Neural cell (in vitro differentiated cells): ENCODE data around the gene SLCO2A1. TPM values are rescaled to one million over a fixed set of nuclear protein-coding genes. Genes with fewer than 3 reads are reported as not detected.

Source experiments
- H2AFZ ChIP-seq: fragments of 200-600, 300-800 bp; sonication (generic), shearing (Covaris generic); 2 replicates; pipeline ENCODE4 v1.6.0; 2014; ENCODE audit warnings: low read depth, mild to moderate bottlenecking, antibody characterized with exemption, low read length, moderate library complexity
- H3F3A ChIP-seq: fragments of 200-600 bp; shearing (Covaris generic); 2 replicates; pipeline ENCODE4 v1.6.1; 2016; ENCODE audit warnings: mild to moderate bottlenecking, moderate library complexity, mixed read lengths, antibody characterized with exemption, low read length; ENCODE audit not compliant: insufficient read depth, poor library complexity, severe bottlenecking
- H3K27ac ChIP-seq: fragments of 200-600, 300-800 bp; sonication (generic), shearing (Covaris generic); 2 replicates; pipeline ENCODE4 v1.5.1; 2014; ENCODE audit warnings: mild to moderate bottlenecking, low read length, moderate library complexity
- H3K27me3 ChIP-seq: fragments of 300-800, 200-600 bp; sonication (generic), shearing (Covaris generic); 2 replicates; pipeline ENCODE4 v1.6.0; 2014; ENCODE audit warnings: mild to moderate bottlenecking, low read depth, low read length, moderate library complexity; ENCODE audit not compliant: insufficient read depth
- H3K36me3 ChIP-seq: fragments of 300-800, 200-600 bp; sonication (generic), shearing (Covaris generic); 2 replicates; pipeline ENCODE4 v1.5.1; 2014; ENCODE audit warnings: mild to moderate bottlenecking, antibody characterized with exemption, low read length, moderate library complexity; ENCODE audit not compliant: insufficient read depth
- H3K4me2 ChIP-seq: fragments of 300-800, 200-600 bp; sonication (generic), shearing (Covaris generic); 2 replicates; pipeline ENCODE4 v1.6.0; 2014; ENCODE audit warnings: mild to moderate bottlenecking, low read length
- H3K4me3 ChIP-seq: fragments of 300-800, 200-600 bp; sonication (generic), shearing (Covaris generic); 2 replicates; pipeline ENCODE4 v1.5.1; 2014; ENCODE audit warnings: mild to moderate bottlenecking, low read length, moderate library complexity
- H3K79me2 ChIP-seq: fragments of 200-600 bp; shearing (Covaris generic); replicated peaks from 2 replicates; pipeline ENCODE4 v1.6.0; 2014; ENCODE audit warnings: mild to moderate bottlenecking, low read length, moderate library complexity; ENCODE audit not compliant: insufficient read depth
- H3K9ac ChIP-seq: fragments of 300-800, 200-600 bp; sonication (generic), shearing (Covaris generic); 2 replicates; pipeline ENCODE4 v1.6.1; 2016; ENCODE audit warnings: mild to moderate bottlenecking, low read length, mixed read lengths
- H3K9me2 ChIP-seq: fragments of 200-600 bp; shearing (Covaris generic); 2 replicates; pipeline ENCODE4 v1.6.1; 2016; ENCODE audit warnings: mild to moderate bottlenecking, low read length, mixed read lengths; ENCODE audit not compliant: insufficient read depth
- H3K9me3 ChIP-seq: fragments of 200-600, 300-800 bp; sonication (generic), shearing (Covaris generic); 2 replicates; pipeline ENCODE4 v1.6.1; 2016; ENCODE audit warnings: mild to moderate bottlenecking, mixed run types, low read length, moderate library complexity, mixed read lengths
- H4K20me1 ChIP-seq: fragments of 200-600 bp; shearing (Covaris generic); 2 replicates; pipeline ENCODE4 v1.6.1; 2016; ENCODE audit warnings: mild to moderate bottlenecking, mixed run types; ENCODE audit not compliant: insufficient read depth
- EP300 ChIP-seq: fragments of 450-650 bp; conservative IDR thresholded peaks from 2 replicates; pipeline ENCODE4 v1.6.1; 2014; ENCODE audit warnings: antibody characterized with exemption, mild to moderate bottlenecking, moderate library complexity; ENCODE audit not compliant: poor library complexity, severe bottlenecking
- EZH2 ChIP-seq: fragments of 200-600, 300-800 bp; shearing (Covaris generic), sonication (generic); IDR thresholded peaks from 2 replicates; pipeline ENCODE4 v1.6.1; 2014; ENCODE audit warnings: antibody characterized with exemption, low read length, borderline replicate concordance, mild to moderate bottlenecking; ENCODE audit not compliant: insufficient read depth, poor library complexity, severe bottlenecking
- MXI1 ChIP-seq: fragments of 450-650 bp; conservative IDR thresholded peaks from 2 replicates; pipeline ENCODE4 v1.6.1; 2014; ENCODE audit warnings: antibody characterized with exemption, mild to moderate bottlenecking; ENCODE audit not compliant: poor library complexity, severe bottlenecking
- POLR2AphosphoS5 ChIP-seq: IDR thresholded peaks from 2 replicates; pipeline ENCODE4 v1.6.1; 2012
- RAD21 ChIP-seq: fragments of 450-650 bp; conservative IDR thresholded peaks from 2 replicates; pipeline ENCODE4 v1.6.1; 2014; ENCODE audit warnings: antibody characterized with exemption, mild to moderate bottlenecking, moderate library complexity
- SMC3 ChIP-seq: fragments of 450-650 bp; conservative IDR thresholded peaks from 2 replicates; pipeline ENCODE4 v1.6.1; 2014; ENCODE audit warnings: antibody characterized with exemption, mild to moderate bottlenecking, moderate library complexity; ENCODE audit not compliant: poor library complexity
- TAF1 ChIP-seq: IDR thresholded peaks from 2 replicates; pipeline ENCODE4 v1.6.1; 2012; ENCODE audit warnings: low read depth
- polyA plus RNA-seq: library from polyadenylated mRNA; depleted of rRNA; stranded (reverse); fragments of >200 nt; gene quantifications from 2 replicates; pipeline ENCODE4 v1.2.3, GENCODE V29; 2014
- TF ChIP-seq, protein P1 (sequence below): IDR thresholded peaks from 2 replicates; pipeline ENCODE4 v1.6.1; 2012; ENCODE audit warnings: borderline replicate concordance
- TF ChIP-seq, protein P2 (sequence below): fragments of 450-650 bp; IDR thresholded peaks from 2 replicates; pipeline ENCODE4 v1.5.1; 2014; ENCODE audit warnings: antibody characterized with exemption, mild to moderate bottlenecking, moderate library complexity; ENCODE audit not compliant: poor library complexity, severe bottlenecking

SLCO2A1 gene
- polyA plus RNA-seq, 1 donor from 2014 or later: not detected

DNA sequence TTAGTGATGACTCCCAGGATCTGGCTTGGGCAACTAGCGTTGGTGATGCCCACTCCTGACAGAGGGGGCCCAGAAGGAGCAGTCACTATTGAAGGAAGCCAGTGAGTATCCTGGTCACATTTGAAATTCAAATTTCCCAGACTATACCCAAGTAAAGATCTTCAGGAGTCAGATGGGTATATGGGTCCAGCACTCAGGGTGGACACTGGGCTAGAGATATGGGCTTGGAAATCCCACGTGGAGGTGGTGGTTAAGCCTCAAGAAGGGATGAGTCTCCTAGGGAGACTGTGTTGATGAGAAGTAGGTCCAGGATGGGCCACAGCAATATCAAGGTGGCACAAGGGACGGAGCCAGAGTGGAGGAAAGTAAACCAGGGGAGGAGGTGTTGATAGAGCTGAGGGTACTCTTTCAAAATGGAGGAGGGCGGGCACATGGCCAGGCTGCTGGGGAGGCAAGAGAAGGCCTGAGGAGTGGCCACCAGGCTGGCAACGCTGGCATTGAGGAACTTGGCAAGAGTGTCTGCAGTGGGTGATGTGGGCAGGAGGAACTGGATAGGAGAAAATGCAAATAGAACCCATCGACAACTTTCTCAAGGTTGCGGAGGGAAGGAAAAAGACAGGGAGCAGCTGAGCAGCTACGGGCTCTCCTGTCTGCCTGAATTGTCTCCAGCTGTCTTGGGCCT lies 3.7 kb upstream of the SLCO2A1 start:
- H3K79me2 ChIP-seq: no peaks in the 10 kb centered on the region
- H3F3A ChIP-seq: no peaks in the 10 kb centered on the region
- H4K20me1 ChIP-seq: no peaks in the 10 kb centered on the region
- H3K27me3 ChIP-seq: peaks cover 22% of the 10 kb centered on the region
- H2AFZ ChIP-seq: no peak overlapping the region
- no peaks in the 10 kb centered on the region for H3K36me3 ChIP-seq
- no peaks in the 10 kb centered on the region for H3K9me2 ChIP-seq
- H3K27ac ChIP-seq: no peak overlapping the region
- H3K9me3 ChIP-seq: no peaks in the 10 kb centered on the region
- H3K4me2 ChIP-seq: no peak overlapping the region
- TF ChIP-seq, protein P1, sequence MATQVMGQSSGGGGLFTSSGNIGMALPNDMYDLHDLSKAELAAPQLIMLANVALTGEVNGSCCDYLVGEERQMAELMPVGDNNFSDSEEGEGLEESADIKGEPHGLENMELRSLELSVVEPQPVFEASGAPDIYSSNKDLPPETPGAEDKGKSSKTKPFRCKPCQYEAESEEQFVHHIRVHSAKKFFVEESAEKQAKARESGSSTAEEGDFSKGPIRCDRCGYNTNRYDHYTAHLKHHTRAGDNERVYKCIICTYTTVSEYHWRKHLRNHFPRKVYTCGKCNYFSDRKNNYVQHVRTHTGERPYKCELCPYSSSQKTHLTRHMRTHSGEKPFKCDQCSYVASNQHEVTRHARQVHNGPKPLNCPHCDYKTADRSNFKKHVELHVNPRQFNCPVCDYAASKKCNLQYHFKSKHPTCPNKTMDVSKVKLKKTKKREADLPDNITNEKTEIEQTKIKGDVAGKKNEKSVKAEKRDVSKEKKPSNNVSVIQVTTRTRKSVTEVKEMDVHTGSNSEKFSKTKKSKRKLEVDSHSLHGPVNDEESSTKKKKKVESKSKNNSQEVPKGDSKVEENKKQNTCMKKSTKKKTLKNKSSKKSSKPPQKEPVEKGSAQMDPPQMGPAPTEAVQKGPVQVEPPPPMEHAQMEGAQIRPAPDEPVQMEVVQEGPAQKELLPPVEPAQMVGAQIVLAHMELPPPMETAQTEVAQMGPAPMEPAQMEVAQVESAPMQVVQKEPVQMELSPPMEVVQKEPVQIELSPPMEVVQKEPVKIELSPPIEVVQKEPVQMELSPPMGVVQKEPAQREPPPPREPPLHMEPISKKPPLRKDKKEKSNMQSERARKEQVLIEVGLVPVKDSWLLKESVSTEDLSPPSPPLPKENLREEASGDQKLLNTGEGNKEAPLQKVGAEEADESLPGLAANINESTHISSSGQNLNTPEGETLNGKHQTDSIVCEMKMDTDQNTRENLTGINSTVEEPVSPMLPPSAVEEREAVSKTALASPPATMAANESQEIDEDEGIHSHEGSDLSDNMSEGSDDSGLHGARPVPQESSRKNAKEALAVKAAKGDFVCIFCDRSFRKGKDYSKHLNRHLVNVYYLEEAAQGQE: no peak
- TF ChIP-seq EP300: no peak
- no peak for TF ChIP-seq TAF1
- TF ChIP-seq POLR2AphosphoS5: no peak
- TF ChIP-seq, protein P2, sequence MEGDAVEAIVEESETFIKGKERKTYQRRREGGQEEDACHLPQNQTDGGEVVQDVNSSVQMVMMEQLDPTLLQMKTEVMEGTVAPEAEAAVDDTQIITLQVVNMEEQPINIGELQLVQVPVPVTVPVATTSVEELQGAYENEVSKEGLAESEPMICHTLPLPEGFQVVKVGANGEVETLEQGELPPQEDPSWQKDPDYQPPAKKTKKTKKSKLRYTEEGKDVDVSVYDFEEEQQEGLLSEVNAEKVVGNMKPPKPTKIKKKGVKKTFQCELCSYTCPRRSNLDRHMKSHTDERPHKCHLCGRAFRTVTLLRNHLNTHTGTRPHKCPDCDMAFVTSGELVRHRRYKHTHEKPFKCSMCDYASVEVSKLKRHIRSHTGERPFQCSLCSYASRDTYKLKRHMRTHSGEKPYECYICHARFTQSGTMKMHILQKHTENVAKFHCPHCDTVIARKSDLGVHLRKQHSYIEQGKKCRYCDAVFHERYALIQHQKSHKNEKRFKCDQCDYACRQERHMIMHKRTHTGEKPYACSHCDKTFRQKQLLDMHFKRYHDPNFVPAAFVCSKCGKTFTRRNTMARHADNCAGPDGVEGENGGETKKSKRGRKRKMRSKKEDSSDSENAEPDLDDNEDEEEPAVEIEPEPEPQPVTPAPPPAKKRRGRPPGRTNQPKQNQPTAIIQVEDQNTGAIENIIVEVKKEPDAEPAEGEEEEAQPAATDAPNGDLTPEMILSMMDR: no peak
- TF ChIP-seq RAD21: no peak
- TF ChIP-seq SMC3: no peak
- TF ChIP-seq MXI1: no peak
- TF ChIP-seq EZH2: no peak
- no peak overlapping the region for H3K9ac ChIP-seq
- H3K4me3 ChIP-seq: no peak overlapping the region

DNA sequence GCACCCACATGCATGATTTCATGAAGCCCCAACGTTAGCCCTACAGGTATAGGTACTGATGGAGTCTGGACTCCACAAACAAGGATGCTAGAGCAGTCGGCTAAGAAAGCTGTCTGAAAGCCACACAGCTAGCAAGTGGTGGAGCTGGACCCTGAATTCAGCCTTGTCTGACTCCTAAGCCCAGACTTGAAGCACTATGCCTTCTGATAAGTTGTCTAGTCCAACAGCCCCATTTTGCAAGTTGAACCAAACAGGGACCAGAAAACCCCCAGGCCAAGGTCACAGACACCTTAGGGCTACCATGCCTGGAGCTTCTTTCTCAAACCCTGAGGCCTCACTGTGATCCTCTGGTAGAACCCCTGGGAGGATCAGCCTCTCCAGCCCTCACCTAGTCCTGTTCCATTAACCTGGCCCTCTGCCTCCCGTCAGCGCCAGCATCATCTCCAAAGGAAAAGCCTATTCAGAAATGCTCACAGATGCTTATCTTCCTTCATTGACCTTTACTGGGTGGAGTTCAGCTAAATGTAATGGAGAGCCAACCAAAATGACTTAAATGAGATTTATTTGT lies 1.7 kb upstream of the SLCO2A1 start:
- Histone ChIP-seq H3F3A (no peaks in the 10 kb centered on the region), H3K9me3 (no peaks in the 10 kb centered on the region), H3K4me3 (no peak overlapping the region), H4K20me1 (no peaks in the 10 kb centered on the region), H3K27me3 (peaks cover 28% of the 10 kb centered on the region), H3K36me3 (no peaks in the 10 kb centered on the region), H3K27ac (no peak overlapping the region), H3K9ac (no peak overlapping the region), H3K9me2 (no peaks in the 10 kb centered on the region), H3K4me2 (no peak overlapping the region), H2AFZ (no peak overlapping the region), H3K79me2 (no peaks in the 10 kb centered on the region)
- TF ChIP-seq EZH2 (no peak), TAF1 (no peak), EP300 (no peak)
- TF ChIP-seq, protein P1: no peak
